Fibroblast of skin of scalp (primary cell): ENCODE measurements around the gene CNNM1.

Experiments
- DNase-seq: peaks from one replicate; pipeline ENCODE4 v3.0.0-alpha.2; 2013

CNNM1 gene

DNA sequence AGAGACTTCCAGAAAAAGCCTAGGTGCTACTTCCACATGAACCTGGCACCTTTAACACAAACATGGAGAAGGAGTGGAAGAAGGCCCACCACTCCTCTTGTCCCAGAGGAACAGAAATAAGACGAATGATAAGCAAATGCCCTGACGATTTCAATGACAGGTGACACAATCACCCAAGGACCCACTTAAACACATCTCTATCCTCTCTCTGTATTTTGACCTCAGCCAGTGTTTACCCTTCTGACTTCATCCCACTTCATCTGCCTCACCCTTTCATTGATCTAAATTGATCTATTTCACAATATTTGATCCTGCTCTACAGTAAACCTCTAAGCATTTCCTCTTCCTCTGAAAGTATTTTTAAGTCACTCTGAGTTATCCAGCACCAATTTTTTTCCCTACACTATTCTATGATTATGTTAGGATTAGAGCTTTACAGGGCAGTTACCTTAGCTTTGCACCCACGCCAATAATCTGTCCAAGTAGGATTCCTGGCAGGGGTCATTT, 92.1 kb downstream of the CNNM1 start:
- no peak for DNase-seq

DNA sequence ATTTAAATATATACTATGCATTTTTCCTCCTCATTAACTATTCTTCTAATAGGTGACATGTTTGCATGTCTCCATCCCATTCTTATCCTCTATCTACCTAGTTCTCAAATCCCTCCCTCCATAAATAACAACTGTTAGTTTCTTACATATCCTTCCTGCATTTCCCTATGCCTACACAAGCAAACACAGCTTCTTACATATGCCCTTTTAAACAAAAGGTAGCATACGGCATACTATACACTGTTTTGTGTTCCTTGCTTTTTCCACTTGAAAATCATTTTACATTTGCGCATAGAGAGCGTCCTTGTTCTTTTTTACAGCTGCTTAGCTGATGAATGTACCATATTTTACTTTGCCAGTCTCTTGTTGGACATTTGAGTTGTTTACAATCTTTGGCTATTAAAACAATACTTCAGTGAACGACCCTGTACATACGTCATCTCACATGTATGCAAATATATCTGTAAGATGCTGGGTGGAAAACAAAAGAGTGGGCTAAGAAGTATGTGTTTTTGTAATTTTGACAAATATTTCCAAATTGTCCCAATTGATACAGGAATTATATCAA, 93.5 kb downstream of the CNNM1 start:
- no peak for DNase-seq

DNA sequence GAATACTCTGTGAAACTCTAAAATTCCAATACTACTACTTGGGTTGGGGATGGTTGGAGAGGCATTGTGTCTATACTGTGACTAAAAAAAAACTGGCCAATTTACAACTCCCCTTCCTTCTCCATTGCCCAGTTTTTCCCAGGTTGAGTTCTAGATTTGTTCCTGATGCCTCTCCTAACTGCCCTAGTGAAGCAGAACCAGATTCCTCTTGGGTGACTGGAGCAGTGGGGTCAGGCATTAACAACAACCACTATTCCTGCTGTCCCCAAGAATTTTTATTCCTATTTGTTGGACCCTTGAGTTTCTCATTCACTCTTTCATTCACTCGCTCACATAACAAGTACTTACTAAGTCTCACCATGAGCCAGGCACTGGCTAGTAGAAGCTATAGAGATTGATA, 95.5 kb downstream of the CNNM1 start:
- DNase-seq, result no peak

DNA sequence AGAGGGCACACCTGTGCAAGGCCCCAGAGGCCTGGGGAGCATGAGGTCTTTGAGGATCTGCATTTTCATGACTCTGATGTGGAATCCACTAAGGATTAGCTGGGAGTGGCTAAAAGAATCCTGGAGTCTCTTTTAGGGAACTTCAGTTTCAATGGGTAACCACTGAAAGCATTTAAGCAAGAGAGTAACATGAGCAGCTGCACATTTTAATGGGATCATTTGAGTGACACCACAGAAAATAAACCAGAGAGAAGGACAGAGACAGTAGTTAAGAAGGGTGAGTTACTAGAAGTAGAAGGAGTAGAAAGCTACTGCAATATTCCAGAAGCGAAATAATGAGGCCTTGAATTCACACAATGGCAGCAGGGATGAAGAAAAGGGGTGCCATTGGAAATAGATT, 96.0 kb downstream of the CNNM1 start:
- DNase-seq, result no peak

DNA sequence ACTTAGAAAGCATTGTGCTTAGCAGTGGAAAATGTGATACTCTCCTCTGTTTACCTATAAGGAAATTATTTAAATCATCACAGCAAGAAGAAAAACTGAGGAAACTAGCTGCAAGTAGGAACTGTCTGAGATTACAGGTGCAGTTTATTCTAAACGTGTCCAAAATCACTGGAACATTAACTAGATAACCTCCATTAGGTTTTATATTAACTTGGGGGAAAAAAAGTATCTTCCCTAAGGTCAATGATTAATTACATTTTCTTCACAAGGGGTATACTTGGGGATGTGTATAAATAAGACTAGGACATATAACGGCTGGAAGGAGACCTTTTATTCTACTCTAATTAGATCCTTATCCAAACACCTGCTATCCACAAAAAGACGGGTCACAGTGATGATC, 97.5 kb downstream of the CNNM1 start:
- DNase-seq, result no peak

DNA sequence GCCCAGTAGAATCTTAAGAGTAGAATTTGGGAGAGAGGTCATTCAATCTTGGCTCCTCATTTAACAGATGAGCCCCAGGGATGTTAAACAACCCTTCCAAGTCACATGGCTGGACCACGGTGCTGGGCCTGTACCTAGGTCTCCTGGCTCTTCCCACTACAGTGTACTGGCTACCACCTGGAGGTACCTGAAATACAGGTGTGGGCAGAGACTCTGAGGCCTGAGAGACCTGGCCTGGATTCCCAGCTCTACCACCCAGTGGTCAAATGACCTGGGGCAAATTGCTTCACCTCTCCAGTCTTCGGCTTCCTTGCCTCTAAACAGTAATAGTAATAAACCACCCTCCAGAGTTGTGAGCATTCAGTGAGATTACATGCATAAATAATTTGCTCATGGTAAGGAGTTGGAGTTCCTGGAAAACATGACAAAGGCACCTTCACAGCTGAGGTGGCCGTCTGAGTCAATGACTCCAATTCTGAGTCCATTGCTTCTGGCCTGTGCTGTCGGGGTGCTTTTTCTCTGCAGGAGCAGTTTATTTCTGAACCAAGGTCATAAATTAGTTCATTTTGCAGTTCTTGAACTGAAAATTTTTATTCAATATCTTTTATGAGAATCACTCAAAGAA, 98.5 kb downstream of the CNNM1 start:
- no peak for DNase-seq

DNA sequence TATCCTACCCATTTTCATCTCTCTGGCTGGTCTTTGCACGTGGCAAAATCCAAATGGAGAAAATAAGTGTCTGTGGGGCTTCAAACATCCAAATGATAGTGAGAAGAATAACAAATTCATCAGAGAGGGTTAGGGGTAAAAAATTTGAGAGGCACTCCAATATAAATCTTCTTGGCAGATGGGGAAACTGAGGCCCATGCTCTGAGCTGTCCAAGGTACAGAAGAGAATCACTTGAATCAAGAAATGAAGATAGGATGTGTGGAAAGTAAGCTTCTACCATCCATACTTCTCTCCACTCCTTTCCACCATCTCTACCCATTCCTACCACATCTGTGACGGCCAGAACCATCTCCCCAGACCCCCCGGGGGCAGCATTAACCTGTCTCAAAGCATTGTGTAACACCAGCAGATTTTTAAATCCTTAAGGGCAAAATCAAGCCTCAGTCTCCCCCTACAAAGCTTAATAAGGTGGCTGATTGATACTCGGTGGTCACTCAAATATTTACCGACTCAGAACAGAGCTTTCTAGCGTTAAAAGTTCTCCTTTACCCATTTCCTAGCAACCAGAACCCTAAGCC, 100.5 kb downstream of the CNNM1 start:
- DNase-seq, result no peak

DNA sequence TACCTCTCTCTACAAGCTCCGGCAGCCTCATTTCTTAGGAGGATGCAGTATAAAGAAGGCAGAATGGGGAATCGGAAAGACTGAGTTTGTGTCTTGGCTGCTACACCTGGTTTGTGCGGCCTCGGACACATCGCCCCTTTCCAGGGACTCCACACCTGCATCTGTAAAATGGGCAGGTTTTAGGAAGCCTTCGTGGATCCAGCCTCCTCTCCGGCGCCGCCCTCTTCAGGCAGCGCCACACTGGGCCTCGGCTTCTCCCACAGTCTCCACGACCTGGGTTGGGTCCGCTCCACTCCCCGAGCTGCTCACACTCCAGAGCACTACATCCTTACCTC, 100.9 kb downstream of the CNNM1 start:
- DNase-seq, result no peak

DNA sequence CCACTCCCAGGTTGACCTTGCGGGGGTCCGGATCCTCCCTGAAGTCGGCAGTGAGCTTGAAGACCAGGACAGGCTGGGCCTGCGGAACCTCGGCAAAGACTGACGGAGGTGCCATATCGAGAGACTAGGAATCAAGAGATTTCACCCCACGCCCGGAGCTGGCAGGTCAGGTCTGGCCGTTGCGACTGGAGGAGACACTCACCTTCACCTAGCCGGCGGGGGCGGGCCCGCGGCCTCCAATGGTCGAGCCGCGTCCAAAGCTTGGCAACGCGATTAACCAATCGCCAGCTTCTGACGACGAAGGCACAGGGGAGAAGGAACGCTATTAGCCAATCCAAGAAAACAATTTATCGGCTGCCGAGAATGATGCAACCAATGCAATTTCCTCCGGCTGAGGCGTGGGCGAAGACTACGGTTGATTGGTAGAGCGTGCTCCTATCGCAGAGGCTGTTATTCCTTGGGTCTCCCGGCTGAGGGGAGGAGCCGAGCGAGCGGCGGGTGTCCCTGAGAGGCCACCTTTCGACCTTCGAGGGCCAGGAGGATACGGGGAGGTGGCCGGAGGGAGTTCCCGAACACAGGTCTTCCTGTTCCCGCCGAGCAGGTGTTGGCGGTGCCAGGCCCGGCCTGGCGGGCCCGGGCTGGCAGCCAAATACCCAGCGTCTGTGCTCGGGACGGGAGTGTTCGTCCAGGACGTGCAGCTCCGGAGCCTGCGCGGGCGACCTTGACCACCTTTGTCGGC, 101.5 kb downstream of the CNNM1 start, which contains the start of gene GOT1:
Gene GOT1 (minus strand): TSS at position 174 of the 739 bp plus-strand sequence. CDS start 59 bp downstream, at position 115.
- DNase-seq, result peak; percentile 99

DNA sequence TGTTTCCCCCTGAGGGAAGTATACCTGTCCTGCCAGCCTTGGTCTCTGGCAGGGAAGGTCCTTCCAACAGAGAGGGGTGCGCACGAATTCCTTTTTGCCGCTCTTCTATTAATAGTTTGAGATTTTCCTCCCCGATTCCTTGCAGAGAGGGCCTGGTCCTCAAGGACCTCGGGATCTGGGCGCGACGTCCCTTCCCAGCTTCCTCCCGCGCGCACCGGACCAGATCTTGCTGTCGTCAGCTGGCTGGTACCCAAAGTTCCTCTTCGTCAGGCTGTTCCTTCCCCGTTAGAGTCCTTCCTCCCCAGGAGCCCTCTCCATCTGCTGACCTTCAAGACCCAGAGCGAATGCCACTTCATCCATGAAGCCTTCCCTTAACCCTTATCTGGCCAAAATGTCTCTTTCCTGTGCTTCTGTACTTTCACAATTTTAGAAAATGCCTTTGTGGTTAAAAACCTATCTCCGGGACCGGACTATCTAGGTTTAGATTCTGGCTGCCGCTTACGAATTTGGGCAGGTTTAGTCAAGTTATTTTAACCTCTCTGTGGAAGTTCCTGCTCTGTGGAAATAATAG, 102.1 kb downstream of the CNNM1 start:
- peak; percentile 29 for DNase-seq

DNA sequence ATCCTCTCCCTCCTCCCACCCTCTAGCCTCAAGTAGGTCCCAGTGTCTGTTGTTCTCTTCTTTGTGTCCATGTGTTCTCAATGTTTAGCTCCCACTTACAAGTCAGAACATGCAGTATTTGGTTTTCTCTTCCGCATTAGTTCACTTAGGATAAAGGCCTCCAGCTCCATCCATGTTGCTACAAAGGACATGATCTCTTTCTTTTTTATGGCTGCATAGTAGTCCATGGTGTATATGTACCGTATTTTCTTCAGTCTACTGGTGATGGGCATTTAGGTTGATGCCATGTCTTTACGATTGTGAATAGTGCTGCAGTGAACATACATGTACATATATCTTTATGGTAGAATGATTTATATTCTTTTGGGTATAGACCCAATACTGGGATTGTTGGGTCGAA, 102.9 kb downstream of the CNNM1 start:
- DNase-seq, result no peak

DNA sequence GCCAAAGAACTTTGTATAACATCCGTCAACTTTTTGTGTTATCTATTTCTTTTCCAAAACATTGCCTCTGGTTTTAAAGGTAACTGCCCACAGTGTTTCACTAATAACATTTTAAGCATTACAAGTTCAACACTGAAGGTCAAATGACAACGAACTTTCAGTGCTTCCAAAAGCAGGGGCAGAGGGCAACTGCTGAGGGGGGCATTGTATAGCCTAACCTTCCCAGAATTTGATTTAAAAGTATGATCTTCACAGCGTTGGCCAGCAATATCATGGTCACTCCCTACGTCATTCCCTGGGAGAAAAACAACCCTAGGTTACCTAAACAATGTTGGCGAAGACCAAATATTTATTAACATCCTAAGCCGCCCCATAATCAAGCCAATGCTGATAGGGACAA, 103.7 kb downstream of the CNNM1 start:
- no peak for DNase-seq

DNA sequence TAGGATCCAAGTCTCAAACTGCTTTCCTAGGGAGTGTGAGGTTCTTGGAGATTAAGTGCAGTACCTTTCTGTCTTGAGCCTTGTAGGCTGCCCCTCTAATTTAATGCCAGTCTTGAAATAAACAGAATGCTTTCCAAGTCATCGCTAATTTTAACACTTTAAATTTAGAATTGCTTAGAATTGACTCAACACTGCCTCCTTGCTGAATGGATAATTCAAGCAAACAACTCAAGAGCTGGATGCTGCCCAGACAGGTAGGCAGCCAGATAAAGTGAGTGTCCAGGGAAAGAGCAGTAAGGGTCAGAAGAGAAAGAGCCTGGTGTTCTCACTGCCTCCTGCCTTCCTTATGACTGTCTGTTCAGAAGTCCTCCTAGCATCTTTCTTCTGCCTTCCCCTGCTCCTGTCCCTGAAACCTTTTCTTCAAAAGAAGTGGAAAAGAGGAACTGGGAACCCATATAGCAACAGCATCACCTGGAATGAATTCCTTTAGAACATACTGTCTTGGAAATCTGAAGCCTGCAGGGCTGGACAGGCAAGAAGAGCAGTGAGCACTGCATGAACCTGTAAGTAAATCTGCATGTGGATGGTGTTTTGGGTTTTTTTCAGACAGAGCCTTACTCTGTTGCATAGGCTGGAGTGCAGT, 104.3 kb downstream of the CNNM1 start:
- no peak for DNase-seq

DNA sequence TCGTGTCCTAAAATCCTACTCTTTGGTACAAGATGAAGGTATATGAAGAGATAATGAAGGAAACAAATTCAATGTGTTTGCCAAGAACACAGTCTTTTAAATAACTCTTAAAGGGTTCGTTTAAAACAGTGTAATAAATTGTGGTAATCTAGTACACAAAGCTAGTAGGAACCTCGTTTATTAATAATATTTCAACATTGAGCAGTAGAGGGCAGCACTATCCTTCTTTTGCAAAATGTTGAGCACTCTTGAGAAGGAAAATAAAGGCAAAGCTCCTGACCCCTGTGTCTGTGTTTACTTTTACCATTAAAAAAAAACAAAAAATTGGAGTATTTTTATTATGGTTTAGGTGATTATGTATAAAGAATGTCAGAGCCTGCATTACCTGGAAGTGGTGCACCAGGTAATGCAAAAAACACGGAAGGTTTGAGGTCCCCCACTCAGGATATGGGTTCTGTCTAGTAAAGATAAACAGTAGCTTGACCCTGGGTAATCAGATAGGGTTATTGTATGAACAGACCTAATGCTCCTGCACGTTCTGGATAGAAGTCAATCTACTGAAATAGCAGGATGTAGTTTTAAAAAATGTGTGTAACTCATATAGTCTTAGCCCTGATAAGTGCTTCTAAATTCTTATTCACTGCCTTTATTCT, 107.0 kb downstream of the CNNM1 start:
- peak; percentile 50 for DNase-seq

DNA sequence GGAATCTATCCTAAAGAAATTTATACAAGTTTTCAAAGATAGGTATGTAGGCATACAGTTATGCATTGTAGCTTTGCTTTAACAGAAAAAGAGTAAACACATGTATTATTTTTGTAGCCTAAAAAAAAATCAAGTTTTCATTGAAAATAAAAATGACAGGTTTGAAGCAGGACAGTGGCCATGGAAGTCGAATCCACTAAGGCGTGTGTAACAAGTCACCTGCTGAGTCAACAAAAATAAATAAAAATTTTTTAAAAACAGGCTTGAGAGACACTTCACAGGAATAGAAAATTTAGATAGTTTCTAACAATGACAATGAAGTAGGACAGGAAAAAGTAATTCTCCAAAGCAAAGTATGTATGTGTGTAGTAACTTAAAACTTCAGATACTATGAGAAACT, 109.7 kb downstream of the CNNM1 start:
- no peak for DNase-seq

DNA sequence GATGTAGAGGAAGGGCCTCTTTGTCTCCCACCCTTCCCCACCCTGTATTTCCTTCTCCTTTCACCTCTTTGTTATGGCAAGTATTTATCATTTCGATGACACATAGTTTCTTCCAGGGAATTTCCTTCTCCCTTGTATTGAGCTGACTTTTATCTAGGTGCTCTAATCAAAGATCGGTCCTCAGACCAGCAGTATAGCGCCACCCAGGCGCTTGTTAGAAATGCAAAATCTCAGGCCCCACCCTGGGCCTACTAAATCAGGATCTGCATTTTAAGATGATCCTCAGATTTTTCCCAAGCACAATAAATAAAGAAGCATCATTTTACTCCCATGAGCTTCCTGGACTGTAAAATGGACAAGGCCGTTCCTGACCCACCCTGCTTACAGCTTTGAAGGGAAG, 113.2 kb downstream of the CNNM1 start:
- no peak for DNase-seq

DNA sequence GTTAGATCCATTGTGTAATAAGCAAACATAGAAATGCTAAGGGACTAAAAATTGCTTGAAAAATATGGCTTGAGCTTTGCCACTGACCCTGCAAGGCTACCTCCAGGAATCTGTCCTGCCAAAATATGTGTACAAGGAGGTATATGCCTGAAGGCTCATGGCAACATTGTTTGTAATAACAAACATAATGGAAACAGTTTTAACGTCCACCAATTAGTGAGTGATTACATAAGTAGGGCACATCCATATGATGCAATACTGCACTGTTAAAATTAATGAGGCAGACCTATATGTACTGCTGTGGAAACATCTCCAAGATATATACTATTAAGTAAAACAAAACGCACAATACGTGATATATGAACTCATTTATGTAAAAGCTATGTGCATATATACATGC, 114.3 kb downstream of the CNNM1 start:
- DNase-seq, result no peak
